OCI-LY1 (cell line): Measurements from ENCODE around the gene ZNF296.

Source experiments
- H2AFZ ChIP-seq: fragments of 200-600 bp; sonication (generic), shearing (Covaris generic); 2 replicates; pipeline ENCODE4 v1.6.0; 2014; ENCODE audit warnings: antibody characterized with exemption, mild to moderate bottlenecking, low read length
- H3F3A ChIP-seq: fragments of 200-600 bp; sonication (generic), shearing (Covaris generic); 2 replicates; pipeline ENCODE4 v1.6.0; 2014; ENCODE audit warnings: mild to moderate bottlenecking, antibody characterized with exemption, low read length, moderate library complexity; ENCODE audit not compliant: insufficient read depth
- H3K27ac ChIP-seq: fragments of 200-600 bp; sonication (generic); 2 replicates; pipeline ENCODE4 v1.5.1; 2014; ENCODE audit warnings: low read length, mixed run types, mild to moderate bottlenecking, low read depth; ENCODE audit not compliant: poor library complexity, severe bottlenecking
- H3K27me3 ChIP-seq: fragments of 200-600 bp; sonication (generic); 2 replicates; pipeline ENCODE4 v1.6.0; 2014; ENCODE audit warnings: antibody characterized with exemption, mild to moderate bottlenecking, low read length, moderate library complexity; ENCODE audit not compliant: insufficient read depth
- H3K36me3 ChIP-seq: fragments of 200-600 bp; sonication (generic); 2 replicates; pipeline ENCODE4 v1.6.1; 2014; ENCODE audit warnings: mild to moderate bottlenecking, antibody characterized with exemption, low read length, moderate library complexity, mixed read lengths; ENCODE audit not compliant: insufficient read depth
- H3K4me1 ChIP-seq: fragments of 200-600 bp; sonication (generic); 2 replicates; pipeline ENCODE4 v1.5.1; 2014; ENCODE audit warnings: mild to moderate bottlenecking, low read length, moderate library complexity; ENCODE audit not compliant: insufficient read depth, severe bottlenecking
- H3K4me2 ChIP-seq: fragments of 200-600 bp; sonication (generic), shearing (Covaris generic); 2 replicates; pipeline ENCODE4 v1.6.1; 2014; ENCODE audit warnings: low read length
- H3K4me3 ChIP-seq: fragments of 200-600 bp; sonication (generic); 2 replicates; pipeline ENCODE4 v1.5.1; 2014; ENCODE audit warnings: low read length, low read depth, mild to moderate bottlenecking, mixed read lengths; ENCODE audit not compliant: poor library complexity, severe bottlenecking
- H3K79me2 ChIP-seq: fragments of 200-600 bp; shearing (Covaris generic); 2 replicates; pipeline ENCODE4 v1.6.1; 2016; ENCODE audit warnings: mixed run types, low read length, mixed read lengths; ENCODE audit not compliant: insufficient read depth
- H3K9ac ChIP-seq: fragments of 200-600 bp; sonication (generic), shearing (Covaris generic); 2 replicates; pipeline ENCODE4 v1.6.1; 2014; ENCODE audit warnings: mild to moderate bottlenecking, low read length, mixed read lengths
- H3K9me2 ChIP-seq: fragments of 200-600 bp; sonication (generic), shearing (Covaris generic); 2 replicates; pipeline ENCODE4 v1.6.1; 2014; ENCODE audit warnings: low read depth, mild to moderate bottlenecking, low read length, mixed read lengths
- H3K9me3 ChIP-seq: fragments of 200-600 bp; shearing (Covaris generic); 2 replicates; pipeline ENCODE4 v1.6.1; 2014; ENCODE audit warnings: low read length, mixed read lengths
- H4K20me1 ChIP-seq: fragments of 200-600 bp; sonication (generic), shearing (Covaris generic); 2 replicates; pipeline ENCODE4 v1.6.0; 2016; ENCODE audit warnings: mild to moderate bottlenecking, low read length; ENCODE audit not compliant: insufficient read depth
- EZH2 ChIP-seq: fragments of 200-600 bp; sonication (generic), shearing (Covaris generic); IDR thresholded peaks from 2 replicates; pipeline ENCODE4 v1.8.0; 2017; ENCODE audit warnings: borderline replicate concordance, mixed run types, mild to moderate bottlenecking, antibody characterized with exemption, low read length, moderate library complexity, mixed read lengths
- TF ChIP-seq, protein P1 (sequence below): fragments of 200-600 bp; sonication (generic), shearing (Covaris generic); IDR thresholded peaks from 2 replicates; pipeline ENCODE4 v1.5.1; 2017; ENCODE audit warnings: mild to moderate bottlenecking, antibody characterized with exemption, low read length, moderate library complexity, mixed read lengths

Gene ZNF296

DNA sequence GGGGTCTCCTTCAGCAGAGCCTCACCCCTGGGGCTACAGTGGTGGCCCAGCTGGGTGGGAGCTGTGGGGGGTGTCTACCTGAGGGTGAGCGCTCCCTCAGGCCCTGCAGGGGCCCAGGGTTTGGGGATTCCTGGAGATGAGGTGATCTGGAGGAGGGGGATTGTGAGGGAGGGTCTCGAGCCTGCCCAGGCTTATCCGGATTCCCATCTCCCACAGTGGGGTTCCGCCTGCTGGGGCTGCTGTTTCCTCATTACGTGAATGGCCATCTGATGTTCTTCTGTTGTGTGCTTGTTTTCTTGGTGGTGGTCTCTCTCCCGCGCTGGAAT lies 21.1 kb upstream of the ZNF296 start:
- no peak for TF ChIP-seq EZH2
- TF ChIP-seq, protein P1, sequence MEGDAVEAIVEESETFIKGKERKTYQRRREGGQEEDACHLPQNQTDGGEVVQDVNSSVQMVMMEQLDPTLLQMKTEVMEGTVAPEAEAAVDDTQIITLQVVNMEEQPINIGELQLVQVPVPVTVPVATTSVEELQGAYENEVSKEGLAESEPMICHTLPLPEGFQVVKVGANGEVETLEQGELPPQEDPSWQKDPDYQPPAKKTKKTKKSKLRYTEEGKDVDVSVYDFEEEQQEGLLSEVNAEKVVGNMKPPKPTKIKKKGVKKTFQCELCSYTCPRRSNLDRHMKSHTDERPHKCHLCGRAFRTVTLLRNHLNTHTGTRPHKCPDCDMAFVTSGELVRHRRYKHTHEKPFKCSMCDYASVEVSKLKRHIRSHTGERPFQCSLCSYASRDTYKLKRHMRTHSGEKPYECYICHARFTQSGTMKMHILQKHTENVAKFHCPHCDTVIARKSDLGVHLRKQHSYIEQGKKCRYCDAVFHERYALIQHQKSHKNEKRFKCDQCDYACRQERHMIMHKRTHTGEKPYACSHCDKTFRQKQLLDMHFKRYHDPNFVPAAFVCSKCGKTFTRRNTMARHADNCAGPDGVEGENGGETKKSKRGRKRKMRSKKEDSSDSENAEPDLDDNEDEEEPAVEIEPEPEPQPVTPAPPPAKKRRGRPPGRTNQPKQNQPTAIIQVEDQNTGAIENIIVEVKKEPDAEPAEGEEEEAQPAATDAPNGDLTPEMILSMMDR, result no peak
- peaks cover 40% of the 10 kb centered on the region for H3K79me2 ChIP-seq
- no peaks in the 10 kb centered on the region for H3K9me2 ChIP-seq
- H3K4me1 ChIP-seq, result peaks cover 56% of the 10 kb centered on the region
- no peak overlapping the region for H3K27ac ChIP-seq
- no peak overlapping the region; the same call in 1 of the 2 replicates for H3K9ac ChIP-seq
- H2AFZ ChIP-seq, result no peak overlapping the region
- H3F3A ChIP-seq, result no peaks in the 10 kb centered on the region
- H3K27me3 ChIP-seq, result no peaks in the 10 kb centered on the region
- no peak overlapping the region for H3K4me3 ChIP-seq
- no peaks in the 10 kb centered on the region for H4K20me1 ChIP-seq
- H3K9me3 ChIP-seq, result no peaks in the 10 kb centered on the region
- peaks cover 18% of the 10 kb centered on the region for H3K36me3 ChIP-seq
- no peak overlapping the region; the same call in 1 of the 2 replicates for H3K4me2 ChIP-seq

DNA sequence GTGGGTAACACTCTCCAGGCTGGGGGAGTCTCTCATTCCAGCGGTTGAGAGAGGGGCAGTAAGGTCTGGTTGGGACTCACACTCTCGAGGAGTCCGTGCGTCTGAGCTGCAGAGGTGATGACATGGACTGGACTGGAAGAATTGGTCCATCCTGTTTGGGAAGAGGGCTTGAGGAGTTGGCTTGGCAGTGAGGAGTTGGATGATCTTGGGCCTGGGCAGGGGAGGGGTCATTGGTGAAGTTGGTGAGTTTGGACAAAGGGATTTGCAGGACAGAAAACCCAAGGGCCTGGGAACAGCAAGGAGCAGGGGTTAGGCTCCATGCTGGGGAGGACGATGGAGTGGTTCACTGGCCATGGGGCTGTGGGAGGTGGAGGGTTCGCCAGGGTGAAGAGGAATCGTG lies 20.4 kb upstream of the ZNF296 start:
- H3K27ac ChIP-seq, result no peak overlapping the region
- H4K20me1 ChIP-seq, result no peaks in the 10 kb centered on the region
- no peaks in the 10 kb centered on the region for H3F3A ChIP-seq
- TF ChIP-seq, protein P1, result no peak
- TF ChIP-seq EZH2, result no peak
- H3K9ac ChIP-seq, result no peak overlapping the region
- no peak overlapping the region for H2AFZ ChIP-seq
- H3K36me3 ChIP-seq, result peaks cover 18% of the 10 kb centered on the region
- peaks cover 40% of the 10 kb centered on the region for H3K79me2 ChIP-seq
- H3K27me3 ChIP-seq, result no peaks in the 10 kb centered on the region
- H3K4me2 ChIP-seq, result 0 out of 2 replicates have a peak overlapping the region, but pooled peaks have one; percentile 2
- H3K9me2 ChIP-seq, result no peaks in the 10 kb centered on the region
- no peak overlapping the region for H3K4me3 ChIP-seq
- H3K9me3 ChIP-seq, result no peaks in the 10 kb centered on the region
- peaks cover 62% of the 10 kb centered on the region for H3K4me1 ChIP-seq

DNA sequence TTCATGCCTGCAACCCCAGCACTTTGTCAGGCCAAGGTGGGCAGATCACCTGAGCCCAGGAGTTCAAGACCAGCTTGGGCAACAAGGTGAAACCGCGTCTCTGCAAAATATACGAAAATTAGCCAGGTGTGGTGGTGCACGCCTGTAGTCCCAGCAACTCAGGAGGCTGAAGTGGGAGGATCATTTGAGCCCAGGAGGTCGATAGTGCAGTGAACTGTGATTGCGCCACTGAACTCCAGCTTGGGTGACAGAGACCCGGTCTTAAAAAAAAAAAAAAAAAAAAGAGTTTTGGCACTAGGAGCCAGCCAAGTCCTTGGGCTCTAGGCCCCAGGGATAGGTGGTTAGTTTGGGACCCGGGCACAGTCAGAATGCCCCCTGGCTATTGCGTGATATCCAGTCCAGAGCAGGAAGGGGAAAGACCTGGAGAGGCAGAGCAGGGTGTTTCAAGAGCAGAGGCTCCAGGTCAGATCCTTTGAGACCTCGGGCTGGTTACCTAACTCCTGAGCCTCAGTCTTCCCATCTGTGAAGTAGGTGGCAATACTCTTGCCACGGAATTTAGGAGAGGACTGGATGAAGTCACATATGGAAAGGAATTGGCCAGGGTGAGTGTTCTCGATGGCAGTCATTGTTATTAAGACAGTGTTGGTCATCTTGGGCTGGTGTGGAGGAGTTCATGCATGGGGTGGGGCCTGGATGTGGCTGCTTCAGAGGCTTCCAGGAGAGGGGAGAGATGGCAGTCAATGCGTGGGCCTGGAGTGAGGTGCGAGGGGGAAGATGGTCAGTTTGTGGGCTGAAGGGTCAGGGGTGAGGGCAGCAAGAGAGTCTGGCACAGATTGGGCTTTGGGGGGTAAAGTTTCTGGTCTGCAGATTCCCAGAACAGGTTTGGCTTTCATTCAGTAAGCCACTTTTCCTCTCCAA lies 19.5 kb upstream of the ZNF296 start:
- Histone ChIP-seq H3K79me2 (peaks cover 40% of the 10 kb centered on the region), H3K4me3 (no peak overlapping the region), H3K4me1 (peaks cover 59% of the 10 kb centered on the region), H3K27me3 (no peaks in the 10 kb centered on the region), H3K9ac (no peak overlapping the region; the same call in 1 of the 2 replicates), H3K9me3 (no peaks in the 10 kb centered on the region), H4K20me1 (no peaks in the 10 kb centered on the region), H3F3A (no peaks in the 10 kb centered on the region), H3K27ac (no peak overlapping the region), H3K36me3 (peaks cover 24% of the 10 kb centered on the region), H2AFZ (no peak overlapping the region), H3K4me2 (no peak overlapping the region; the same call in 1 of the 2 replicates), H3K9me2 (no peaks in the 10 kb centered on the region)
- TF ChIP-seq, protein P1, result no peak
- TF ChIP-seq EZH2, result no peak
